NCI-H1048 (cell line): ENCODE results near the gene STARD5.
"Not testable (repeated sequence)": the region's sequence is repeated elsewhere in the genome, so short reads cannot be mapped to it uniquely, and the experiment has no call there.

Source experiments
- DNase-seq: peaks from one replicate; lab custom pipeline; 2025; lab: John Stamatoyannopoulos, UW

STARD5 gene

GRCh38 chr15:81323944-81324881 lies at the start of gene STARD5:
STARD5 (minus strand) TSS chr15:81324141; CDS start chr15:81324099, 42 bp downstream.
- DNase-seq: peak; percentile 89

- DNase-seq: no peak
Observed at GRCh38 chr15:81373176-81373575, 49.2 kb upstream of the STARD5 start.

- no peak for DNase-seq
Observed at GRCh38 chr15:81372575-81372974, 48.6 kb upstream of the STARD5 start.

GRCh38 chr15:81363718-81364500 lies 40.0 kb upstream of the STARD5 start:
- DNase-seq: no peak

GRCh38 chr15:81363276-81363675 lies 39.3 kb upstream of the STARD5 start:
- DNase-seq: no peak

GRCh38 chr15:81362790-81363189 lies 38.8 kb upstream of the STARD5 start:
- DNase-seq: no peak

- DNase-seq: no peak
Observed at GRCh38 chr15:81361891-81362290, 38.0 kb upstream of the STARD5 start.

- no peak for DNase-seq
Observed at GRCh38 chr15:81360491-81360890, 36.5 kb upstream of the STARD5 start.

GRCh38 chr15:81358248-81358647 lies 34.3 kb upstream of the STARD5 start:
- no peak for DNase-seq

- DNase-seq: no peak
Observed at GRCh38 chr15:81357180-81357686, 33.3 kb upstream of the STARD5 start.

GRCh38 chr15:81356252-81356651 lies 32.3 kb upstream of the STARD5 start:
- DNase-seq: no peak

- no peak for DNase-seq
Observed at GRCh38 chr15:81351651-81352050, 27.7 kb upstream of the STARD5 start.

- no peak for DNase-seq
Observed at GRCh38 chr15:81349271-81349670, 25.3 kb upstream of the STARD5 start.

GRCh38 chr15:81348691-81349090 lies 24.8 kb upstream of the STARD5 start:
- DNase-seq: not testable (repeated sequence)

- DNase-seq: no peak
Observed at GRCh38 chr15:81347910-81348309, 24.0 kb upstream of the STARD5 start.

- DNase-seq: no peak
Observed at GRCh38 chr15:81346611-81347010, 22.7 kb upstream of the STARD5 start.

GRCh38 chr15:81343371-81343770 lies 19.4 kb upstream of the STARD5 start:
- DNase-seq: no peak

- DNase-seq: no peak
Observed at GRCh38 chr15:81341351-81341750, 17.4 kb upstream of the STARD5 start.

- DNase-seq: no peak
Observed at GRCh38 chr15:81339851-81340250, 15.9 kb upstream of the STARD5 start.

- no peak for DNase-seq
Observed at GRCh38 chr15:81339321-81339720, 15.4 kb upstream of the STARD5 start.

GRCh38 chr15:81338170-81339007 lies 14.4 kb upstream of the STARD5 start:
- no peak for DNase-seq

GRCh38 chr15:81337713-81338157 lies 13.8 kb upstream of the STARD5 start:
- DNase-seq: no peak
